ENCODE data around the gene AKAP11. TPM values are rescaled to one million over a fixed set of nuclear protein-coding genes. Genes with fewer than 3 reads are reported as not detected.

Gene AKAP11
- polyA plus RNA-seq, 4 donors, result 31.9 to 45.5 (median 35.7) TPM

DNA sequence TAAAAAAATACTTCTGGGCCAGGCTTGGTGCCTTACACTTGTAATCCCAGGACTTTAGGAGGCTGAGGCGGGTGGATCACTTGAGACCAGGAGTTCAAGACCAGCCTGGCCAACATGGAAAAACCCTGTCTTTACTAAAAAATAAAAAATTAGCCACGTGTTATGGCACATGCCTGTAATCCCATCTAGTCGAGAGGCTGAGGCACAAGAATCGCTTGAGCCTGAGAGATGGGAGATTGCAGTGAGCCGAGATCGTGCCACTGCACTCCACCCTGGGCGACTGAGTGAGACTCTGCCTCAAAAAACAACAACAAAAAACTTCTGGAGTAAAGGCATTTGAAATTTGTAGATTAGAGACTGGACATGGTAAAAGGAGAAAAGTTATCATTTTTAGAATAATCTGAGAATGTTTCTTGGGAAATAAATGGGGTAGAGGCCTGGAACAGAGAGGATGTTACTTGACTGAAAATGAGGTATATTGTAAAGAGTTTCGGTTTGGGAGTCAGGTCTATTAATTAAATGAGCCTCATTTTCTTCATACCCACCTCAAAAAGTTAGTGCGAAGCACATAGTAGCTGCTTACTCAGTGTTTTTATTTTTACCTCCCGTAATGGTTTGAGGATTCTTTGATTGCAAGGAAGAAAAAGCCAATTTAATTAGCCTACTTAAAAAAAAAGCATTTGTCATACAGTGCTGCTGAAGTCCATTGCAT lies 2.6 kb downstream of the AKAP11 start:
- no peak for DNase-seq (ENCODE audit: low read depth in 4 of 4, low spot score in 2 of 4)

DNA sequence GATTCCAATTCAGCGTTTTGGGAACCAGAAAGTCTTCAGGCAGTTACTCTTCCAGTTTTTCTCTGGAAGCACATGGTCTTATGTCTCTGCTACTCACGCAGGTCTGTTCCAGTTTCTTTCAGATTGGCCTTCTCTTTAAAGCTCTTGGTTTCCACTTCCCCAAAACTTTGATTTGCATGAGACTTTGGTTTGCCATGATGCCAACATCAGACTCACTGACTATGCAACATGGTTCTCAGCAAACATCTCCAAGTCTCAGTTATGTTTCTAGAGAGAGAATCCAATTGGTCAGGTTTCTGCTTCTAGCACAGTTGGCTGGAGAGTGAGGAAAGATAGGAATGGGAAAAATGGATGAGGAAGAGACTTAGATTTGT lies 3.1 kb downstream of the AKAP11 start:
- no peak for DNase-seq (ENCODE audit: low read depth in 4 of 4, low spot score in 2 of 4)

DNA sequence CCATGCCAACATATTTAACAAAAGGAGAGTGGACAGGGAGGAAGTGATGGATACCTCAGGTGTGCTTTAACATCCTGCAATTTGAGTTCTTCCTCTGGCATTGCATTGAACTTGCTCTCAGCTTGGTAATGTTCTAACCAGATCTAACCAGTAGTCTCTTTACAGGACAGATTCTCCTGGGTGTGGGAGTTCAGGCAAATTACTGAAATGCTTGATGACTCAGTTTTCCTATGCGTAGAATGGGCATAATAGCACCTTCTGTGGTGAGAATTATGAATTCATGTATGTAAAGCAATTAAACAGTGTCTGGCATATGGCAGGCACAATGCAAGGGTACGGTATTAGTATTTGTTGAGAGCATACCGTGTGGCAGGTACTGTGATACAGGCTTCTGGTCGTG lies 3.6 kb downstream of the AKAP11 start:
- no peak for DNase-seq (ENCODE audit: low read depth in 4 of 4, low spot score in 2 of 4)

DNA sequence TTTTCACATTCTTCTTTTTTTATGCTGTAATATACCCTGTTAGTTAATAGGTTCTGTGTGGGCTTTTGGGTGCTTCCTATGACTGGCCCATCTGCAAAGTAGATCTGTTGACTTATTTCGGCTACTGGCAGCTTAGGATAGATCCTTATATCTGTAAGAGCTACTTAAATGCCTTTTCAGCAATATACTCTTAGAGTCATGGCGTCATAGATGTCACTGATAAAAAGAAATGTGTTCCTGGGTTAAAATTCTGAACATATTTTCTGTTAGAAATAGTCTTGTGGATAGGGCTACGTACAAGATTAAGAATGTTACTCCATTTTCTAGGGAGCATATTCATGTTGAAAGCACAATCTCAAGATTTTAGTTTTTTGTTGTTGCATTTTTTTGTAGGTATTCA lies 4.7 kb downstream of the AKAP11 start:
- no peak for DNase-seq (ENCODE audit: low read depth in 4 of 4, low spot score in 2 of 4)

DNA sequence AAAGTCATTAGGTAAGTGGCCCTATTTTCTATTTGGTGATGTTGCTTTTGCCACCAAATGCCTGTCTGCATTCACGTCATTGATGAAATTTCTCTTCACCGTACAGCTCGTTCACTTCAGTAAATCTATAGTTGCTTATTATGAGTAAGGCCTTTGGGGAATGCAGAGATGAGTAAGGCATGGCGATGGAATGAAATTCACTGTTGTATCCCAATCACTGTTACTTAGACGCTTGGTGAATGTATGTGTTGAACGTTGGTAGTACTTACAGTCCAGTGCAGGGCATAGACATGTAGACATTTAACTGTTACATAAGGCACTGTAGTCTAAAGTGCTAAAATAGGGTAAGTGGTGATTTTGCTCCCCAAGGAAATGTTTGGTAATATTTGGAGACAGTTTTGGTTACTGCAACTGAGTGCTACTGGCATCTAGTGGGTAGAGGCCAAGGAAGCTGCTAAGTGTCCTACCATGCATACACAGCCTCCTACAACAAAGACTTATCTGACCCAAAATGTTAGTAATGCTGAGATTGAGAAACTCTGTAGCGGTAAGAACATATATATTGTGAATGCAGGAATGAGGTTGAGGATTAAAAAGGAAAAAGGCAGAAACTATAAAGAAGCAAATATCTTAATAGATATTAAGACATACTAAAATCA lies 5.8 kb downstream of the AKAP11 start:
- DNase-seq (ENCODE audit: low read depth in 4 of 4, low spot score in 2 of 4), result no peak

DNA sequence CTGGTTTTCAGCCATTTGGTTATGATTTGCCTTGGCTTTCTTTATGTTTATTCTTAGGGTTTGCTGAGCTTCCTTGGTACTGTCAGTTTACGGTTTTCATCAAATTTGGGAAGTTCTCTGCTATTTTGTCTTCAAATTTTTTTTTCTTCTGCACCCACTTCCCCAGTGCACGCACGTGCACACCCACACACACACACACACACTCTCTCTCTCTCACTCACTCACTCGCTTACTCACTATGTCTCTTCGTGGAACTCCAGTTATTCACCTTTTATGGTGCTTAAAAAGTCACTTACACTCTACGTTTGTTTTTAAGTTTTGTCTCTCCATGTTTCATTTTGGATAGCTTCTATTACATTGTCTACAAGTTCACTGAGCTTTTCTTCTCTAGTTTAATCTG lies 7.1 kb downstream of the AKAP11 start:
- no peak for DNase-seq (ENCODE audit: low read depth in 4 of 4, low spot score in 2 of 4)

DNA sequence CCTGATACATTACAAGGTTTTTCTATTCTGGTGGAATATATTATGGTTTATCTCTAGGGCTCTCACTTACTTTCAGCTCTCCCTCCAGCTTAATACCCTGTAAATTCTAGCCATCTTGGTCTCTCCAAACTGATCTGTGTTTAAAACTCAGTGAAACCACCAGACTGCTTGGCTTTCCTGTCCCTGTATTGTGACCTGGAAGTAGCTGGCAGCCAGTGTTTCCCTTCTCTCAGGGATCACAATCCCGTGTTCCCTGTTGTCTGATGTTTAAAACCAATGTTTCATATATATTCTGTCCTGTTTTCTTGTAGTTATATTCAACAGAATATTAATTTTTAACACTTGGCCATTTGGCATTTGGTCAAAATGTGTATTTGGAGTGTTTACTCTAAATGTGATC lies 8.0 kb downstream of the AKAP11 start:
- DNase-seq (ENCODE audit: low read depth in 4 of 4, low spot score in 2 of 4), result no peak

DNA sequence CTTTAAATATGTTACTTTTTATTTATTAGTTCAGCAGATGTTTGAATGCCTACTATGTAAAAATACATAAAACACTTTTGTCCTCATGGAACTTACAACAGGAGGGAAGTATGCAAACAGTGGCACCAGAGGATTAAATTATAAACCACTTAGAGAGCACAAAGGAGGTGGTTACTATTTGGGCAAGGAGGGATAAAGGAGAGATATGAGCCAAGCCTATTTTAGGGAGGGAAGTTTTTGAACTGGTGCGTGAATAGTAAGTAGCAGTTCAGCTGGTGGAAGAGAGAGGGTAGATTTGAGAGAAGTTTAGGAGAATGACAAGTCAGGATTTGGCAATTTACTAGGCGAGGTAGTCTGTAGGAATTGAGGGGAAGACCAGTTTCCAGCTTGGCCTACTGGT lies 8.6 kb downstream of the AKAP11 start:
- no peak for DNase-seq (ENCODE audit: low read depth in 4 of 4, low spot score in 2 of 4)

DNA sequence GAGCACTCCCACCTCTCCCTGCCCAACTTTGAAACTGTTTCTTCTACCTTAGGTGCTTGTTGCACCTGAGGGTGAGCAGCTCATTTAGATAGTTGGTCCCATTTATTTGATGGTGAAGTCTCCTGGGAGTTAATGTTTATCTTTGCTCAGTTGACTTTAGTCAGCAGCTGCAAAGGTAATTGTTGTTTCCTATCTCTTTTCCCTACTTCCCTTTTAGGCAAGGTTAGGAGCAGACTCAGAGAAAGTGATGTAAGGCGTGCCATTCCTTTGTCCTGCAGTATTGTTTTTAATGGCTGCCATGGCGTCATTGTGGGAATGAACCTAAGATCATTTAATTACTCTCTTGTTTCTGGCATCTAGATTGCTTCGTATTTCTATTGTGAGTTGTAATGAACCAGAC lies 11.6 kb downstream of the AKAP11 start:
- no peak for DNase-seq (ENCODE audit: low read depth in 4 of 4, low spot score in 2 of 4)

DNA sequence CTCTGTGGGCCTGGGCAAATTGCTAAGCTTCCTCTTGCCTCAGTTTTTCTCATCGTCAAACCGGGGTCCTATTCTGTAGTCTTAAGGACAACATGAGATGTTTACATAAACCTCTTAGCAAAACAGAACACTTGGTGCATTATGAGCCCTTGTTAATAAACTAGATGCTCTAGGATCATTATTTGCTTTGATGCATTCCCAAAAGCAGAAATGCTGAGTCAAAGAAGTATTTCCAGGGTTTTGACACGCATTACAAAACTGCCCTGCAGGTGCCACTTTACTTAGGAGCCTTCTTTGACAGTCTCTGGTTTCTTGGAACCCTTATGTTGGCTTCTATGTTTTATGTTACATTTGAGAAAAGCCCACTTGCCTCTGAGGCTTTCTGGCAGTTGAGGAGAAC lies 12.1 kb downstream of the AKAP11 start:
- DNase-seq (ENCODE audit: low read depth in 4 of 4, low spot score in 2 of 4), result no peak

DNA sequence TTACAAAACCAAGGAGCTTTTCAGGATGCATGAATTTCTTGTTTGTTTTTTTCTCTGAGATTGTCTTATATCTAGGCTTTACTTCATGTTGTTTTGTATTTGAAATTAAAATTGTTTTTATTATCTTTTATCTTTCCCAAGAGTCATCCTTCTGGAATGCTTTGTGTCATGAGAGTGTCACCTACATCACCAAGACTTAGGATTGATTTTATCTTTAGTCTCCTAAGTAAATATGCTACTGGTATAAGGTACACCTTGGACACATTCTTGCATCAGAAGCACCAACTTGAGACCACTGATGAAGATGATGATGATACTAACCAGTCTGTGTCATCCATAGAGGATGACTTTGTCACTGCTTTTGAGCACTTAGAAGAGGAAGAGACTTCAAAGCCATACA lies 26.4 kb downstream of the AKAP11 start:
- DNase-seq (ENCODE audit: low read depth in 4 of 4, low spot score in 2 of 4), result no peak

DNA sequence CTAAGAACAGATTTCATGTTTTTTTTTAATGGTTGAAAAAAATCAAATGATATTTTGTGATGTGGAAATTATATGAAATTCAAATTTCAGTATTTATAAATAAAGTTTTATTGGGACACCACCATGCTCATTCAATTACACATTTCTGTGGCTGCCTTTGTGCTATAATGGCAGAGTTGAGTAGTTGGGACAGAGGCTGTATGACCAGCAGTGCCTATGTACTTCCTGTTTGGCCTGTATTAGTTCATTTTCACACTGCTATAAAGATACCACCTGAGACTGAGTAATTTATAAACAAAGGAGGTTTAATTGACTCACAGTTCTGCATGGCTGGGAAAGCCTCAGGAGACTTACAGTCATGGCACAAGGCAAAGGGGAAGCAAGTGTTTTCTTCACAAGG lies 33.6 kb downstream of the AKAP11 start:
- no peak for DNase-seq (ENCODE audit: low read depth in 4 of 4, low spot score in 2 of 4)

DNA sequence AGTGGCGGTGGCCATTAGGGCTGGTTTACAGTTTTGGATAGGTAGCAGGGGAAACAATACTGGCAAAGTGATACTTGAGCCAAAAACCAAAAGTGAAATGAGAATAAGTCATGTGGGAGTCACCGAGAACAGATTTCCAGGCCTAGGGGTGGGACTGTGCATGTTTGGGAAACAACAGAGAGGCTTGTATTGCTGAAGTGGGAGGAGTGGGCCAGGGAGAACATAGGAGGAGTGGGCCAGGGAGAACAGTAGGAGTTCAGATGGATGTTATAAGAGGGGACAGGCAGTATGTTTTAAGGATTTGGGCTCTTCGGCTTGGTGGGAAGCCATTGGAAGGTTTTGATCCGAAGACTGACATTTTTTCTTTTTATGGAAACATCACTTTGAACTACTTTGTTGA lies 35.5 kb downstream of the AKAP11 start:
- no peak for DNase-seq (ENCODE audit: low read depth in 4 of 4, low spot score in 2 of 4)

DNA sequence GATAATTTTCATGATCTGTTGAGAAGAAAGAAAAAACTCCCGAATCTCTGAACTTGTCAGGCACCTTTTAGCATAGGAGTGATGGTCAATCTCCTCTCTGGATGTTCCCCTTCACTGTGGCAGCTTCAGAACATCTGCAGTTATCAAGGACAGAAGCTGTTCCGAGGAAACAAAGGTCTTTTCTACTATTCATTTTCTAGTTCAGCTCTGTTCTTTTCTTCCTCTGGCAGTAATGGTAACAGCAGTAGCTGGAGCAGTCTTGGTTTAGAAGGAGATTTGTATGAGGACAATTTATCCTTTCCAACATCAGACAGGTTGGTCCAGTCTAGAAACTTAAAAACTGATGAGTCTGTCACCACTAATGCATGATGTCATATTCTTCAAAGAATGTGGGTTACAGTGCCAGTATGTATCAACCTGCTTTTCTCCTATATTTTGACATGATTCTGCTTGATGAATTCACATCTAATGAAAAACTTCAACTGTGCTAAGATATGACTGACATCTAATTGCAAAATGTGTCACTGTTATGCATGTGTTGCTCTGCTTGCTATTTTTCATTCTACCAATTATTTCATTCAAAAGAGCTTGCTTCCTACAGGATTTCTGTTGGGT lies 41.0 kb downstream of the AKAP11 start:
- DNase-seq (ENCODE audit: low read depth in 4 of 4, low spot score in 2 of 4), result no peak

DNA sequence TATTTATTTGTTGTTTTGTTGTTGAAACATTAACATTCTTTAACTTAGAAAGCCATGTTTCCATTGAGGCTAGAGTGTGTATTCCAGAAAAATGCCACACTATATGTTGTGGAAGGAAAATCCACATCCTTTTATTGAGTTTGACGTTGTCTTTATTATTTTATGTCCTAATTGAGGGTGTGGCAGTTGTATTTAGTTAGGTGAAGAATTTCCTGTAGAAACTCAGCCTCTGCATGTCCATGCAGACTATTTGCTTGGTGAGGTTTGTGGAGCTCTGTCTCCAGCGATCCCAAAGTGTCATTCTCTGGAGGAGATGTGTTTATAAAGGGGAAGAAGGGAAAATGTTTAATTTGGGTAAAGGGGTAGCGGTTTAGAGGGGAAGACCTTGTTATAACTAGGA lies 46.6 kb downstream of the AKAP11 start:
- no peak for DNase-seq (ENCODE audit: low read depth in 4 of 4, low spot score in 2 of 4)

DNA sequence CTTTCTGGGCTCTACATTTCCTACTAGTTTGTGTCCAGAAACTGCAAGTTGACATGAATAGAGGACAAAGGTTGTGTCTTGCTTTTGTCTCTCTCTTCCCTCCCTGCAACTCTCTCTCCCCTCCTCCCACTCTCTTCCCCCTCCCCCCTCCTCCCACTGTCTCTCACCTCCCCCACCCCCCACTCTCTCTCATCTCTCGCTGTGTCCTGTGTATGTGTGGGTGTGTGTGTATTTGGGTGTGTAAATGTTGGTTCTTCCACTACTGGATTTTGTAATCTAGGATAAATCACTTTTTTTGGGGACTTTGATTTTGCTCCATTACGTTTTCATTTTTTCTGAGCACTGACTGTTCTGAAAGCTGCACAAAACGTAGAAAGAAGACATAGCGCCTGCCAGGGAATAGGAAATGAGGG lies 48.4 kb downstream of the AKAP11 start:
- no peak for DNase-seq (ENCODE audit: low read depth in 4 of 4, low spot score in 2 of 4)

DNA sequence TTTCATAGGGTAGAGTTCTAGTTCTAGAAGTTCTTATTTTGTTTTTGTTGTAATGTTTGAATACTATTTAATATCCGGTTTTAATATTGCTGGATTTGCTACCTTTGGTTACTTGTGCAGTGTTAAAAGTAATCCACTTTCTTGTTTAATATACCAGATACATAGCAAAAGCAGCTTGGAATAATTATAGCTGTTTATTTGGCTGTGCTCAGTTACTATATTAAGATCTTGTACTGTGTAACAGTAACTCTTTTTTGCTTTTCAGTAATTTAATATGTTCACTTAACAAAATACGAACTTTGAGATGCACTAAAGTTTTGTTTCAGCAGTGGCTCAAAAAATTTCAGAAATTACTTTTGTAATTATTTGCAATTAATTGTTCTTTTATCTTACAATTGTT lies 50.9 kb downstream of the AKAP11 start:
- DNase-seq (ENCODE audit: low read depth in 4 of 4, low spot score in 2 of 4), result no peak

DNA sequence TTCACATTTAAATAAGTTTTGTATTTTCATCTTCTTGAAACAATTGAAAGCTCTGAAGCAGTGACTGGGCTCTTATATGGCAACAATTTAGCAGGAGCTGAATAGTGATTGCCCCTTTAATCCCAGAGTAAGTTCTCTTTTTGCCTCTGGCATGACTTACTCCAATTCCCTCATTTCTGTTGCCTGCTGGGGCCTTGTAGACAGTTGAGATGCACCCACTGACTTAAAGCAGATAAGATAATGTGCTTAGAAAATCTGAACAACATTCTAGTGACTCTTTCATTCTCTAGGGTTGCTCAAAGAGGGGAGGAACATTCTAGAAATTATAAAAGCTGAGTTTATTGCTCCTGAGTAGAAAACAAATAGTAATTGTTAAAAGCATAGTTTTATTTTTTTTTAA lies 52.8 kb downstream of the AKAP11 start:
- no peak for DNase-seq (ENCODE audit: low read depth in 4 of 4, low spot score in 2 of 4)

DNA sequence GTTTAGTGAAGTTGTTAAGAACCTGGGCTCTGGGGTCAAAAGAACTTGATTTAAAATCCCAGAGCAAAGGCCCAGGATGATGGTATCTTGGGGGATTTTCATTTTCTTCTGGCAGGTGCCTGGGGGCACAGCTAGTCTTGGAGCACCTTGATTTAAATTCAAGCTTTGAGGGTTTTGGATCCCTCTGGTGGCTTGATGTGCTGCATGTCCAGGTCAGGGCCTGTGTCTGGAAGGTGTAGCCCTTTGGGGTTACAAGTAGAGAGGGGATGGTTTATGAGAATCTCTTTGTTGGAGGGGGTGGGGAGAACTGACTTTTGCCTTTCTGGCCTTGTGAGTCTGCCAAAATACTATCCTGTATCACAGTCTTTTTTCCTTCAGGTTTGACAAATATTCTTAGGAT lies 55.8 kb downstream of the AKAP11 start:
- DNase-seq (ENCODE audit: low read depth in 4 of 4, low spot score in 2 of 4), result no peak

DNA sequence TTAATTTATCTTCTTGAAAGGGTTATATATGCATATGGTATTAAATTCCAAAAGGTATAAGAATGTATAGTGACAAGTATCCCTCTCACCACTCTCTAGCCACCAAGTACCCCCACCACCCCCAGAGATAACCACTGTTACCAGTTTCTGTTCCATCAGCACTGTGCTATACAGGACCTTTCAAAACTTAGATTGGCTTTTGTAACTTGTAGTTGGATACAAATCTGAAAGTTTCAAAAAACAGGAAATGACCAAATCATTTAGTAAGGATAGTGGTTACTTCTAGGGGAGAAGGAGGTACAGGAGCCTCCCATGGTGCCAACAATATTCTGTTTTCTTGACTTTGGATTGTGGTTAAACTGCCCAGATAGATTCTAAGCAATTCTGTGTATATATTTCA lies 56.7 kb downstream of the AKAP11 start:
- no peak for DNase-seq (ENCODE audit: low read depth in 4 of 4, low spot score in 2 of 4)

DNA sequence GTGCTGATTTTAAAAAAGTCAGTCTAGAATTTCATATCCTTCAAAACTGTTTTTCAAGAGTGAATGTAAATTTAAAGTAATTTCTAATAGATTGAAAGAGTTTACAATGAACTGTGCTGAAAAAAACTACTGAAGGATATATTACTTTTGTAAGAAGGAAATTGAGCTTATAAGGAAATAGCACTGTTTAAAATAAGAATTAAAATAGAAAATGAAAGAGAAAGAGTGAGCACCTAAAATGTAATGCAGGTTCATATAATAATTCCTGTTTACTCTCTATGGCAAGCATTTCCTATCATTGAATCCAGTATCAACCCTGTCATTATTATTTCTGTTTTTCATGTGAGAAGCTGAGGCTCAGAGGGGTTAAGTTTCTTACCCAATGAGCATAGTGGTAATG lies 57.3 kb downstream of the AKAP11 start:
- DNase-seq (ENCODE audit: low read depth in 4 of 4, low spot score in 2 of 4), result no peak

DNA sequence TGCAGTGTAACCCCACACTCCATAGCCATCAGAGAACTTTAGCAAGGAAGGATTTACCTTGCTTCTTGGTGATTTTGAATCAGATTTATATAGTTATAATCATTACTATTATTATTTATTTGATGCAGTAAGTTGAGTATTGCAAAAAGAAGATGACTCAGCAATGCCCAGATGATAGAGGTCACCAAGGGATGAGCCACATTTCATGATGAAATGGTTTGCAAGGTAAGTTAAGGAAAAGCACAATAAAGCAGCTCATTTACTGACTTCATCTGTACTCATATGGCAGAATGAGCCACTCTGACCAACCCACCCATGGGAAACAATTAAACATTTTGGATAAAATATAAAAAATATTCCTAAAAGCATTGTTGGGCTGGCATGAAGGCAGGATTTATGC lies 59.1 kb downstream of the AKAP11 start:
- no peak for DNase-seq (ENCODE audit: low read depth in 4 of 4, low spot score in 2 of 4)
